Renal cortical epithelial cell (primary cell): Measurements from ENCODE around the gene NFKBIE. TPM values are rescaled to one million over a fixed set of nuclear protein-coding genes. Genes with fewer than 3 reads are reported as not detected.
"Not testable (repeated sequence)": the region's sequence is repeated elsewhere in the genome, so short reads cannot be mapped to it uniquely, and the experiment has no call there.

Experiments
- DNase-seq: peaks from one replicate; pipeline ENCODE4 v3.0.0-alpha.2; 2011; ENCODE audit warnings: low read depth
- total RNA-seq: library from RNA; depleted of rRNA; stranded (reverse); fragments of >200 nt; gene quantifications from 2 replicates; pipeline ENCODE4 v1.2.3, GENCODE V29; 2014

The NFKBIE gene
- total RNA-seq = 17.6 and 28.1 TPM in 2 replicates

GRCh38 chr6:44265007-44265721, at the start of gene NFKBIE:
TSS of gene NFKBIE (minus strand) at chr6:44265551. CDS start at chr6:44265346, 205 bp downstream.
- DNase-seq = no peak

GRCh38 chr6:44314657-44315056, 49.3 kb upstream of the NFKBIE start:
- not testable (repeated sequence) for DNase-seq

- peak; percentile 66 for DNase-seq
Observed at GRCh38 chr6:44312901-44313788, 47.8 kb upstream of the NFKBIE start, which contains the start of gene AARS2. TSS of gene AARS2 (minus strand) at chr6:44313347. CDS start at chr6:44313323, 24 bp downstream.

- no peak for DNase-seq
Observed at GRCh38 chr6:44311767-44312166, 46.4 kb upstream of the NFKBIE start.

- DNase-seq = no peak
Observed at GRCh38 chr6:44311304-44311703, 46.0 kb upstream of the NFKBIE start.

GRCh38 chr6:44310241-44310640, 44.9 kb upstream of the NFKBIE start:
- no peak for DNase-seq

- DNase-seq = no peak
Observed at GRCh38 chr6:44309631-44310030, 44.3 kb upstream of the NFKBIE start.

- DNase-seq = no peak
Observed at GRCh38 chr6:44309092-44309491, 43.7 kb upstream of the NFKBIE start.

GRCh38 chr6:44307217-44307616, 41.9 kb upstream of the NFKBIE start:
- no peak for DNase-seq

- no peak for DNase-seq
Observed at GRCh38 chr6:44306710-44307109, 41.4 kb upstream of the NFKBIE start.

- DNase-seq = no peak
Observed at GRCh38 chr6:44305200-44305725, 39.9 kb upstream of the NFKBIE start.

GRCh38 chr6:44304282-44305199, 39.2 kb upstream of the NFKBIE start:
- DNase-seq = peak; percentile 12

- DNase-seq = no peak
Observed at GRCh38 chr6:44303842-44304241, 38.5 kb upstream of the NFKBIE start.

- DNase-seq = no peak
Observed at GRCh38 chr6:44302856-44303255, 37.5 kb upstream of the NFKBIE start.

- no peak for DNase-seq
Observed at GRCh38 chr6:44301782-44302564, 36.6 kb upstream of the NFKBIE start.

GRCh38 chr6:44301106-44301505, 35.8 kb upstream of the NFKBIE start:
- DNase-seq = no peak

GRCh38 chr6:44300292-44300823, 35.0 kb upstream of the NFKBIE start:
- DNase-seq = no peak

- DNase-seq = no peak
Observed at GRCh38 chr6:44298864-44299263, 33.5 kb upstream of the NFKBIE start.

GRCh38 chr6:44298055-44298803, 32.9 kb upstream of the NFKBIE start:
- no peak for DNase-seq
